GM12801 (cell line): Measurements from ENCODE around the gene TMEM63C.

Experiments
- TF ChIP-seq, protein P1 (sequence below): IDR thresholded peaks from one replicate; pipeline ENCODE4 v1.5.1; 2011; ENCODE audit warnings: control low read depth; ENCODE audit not compliant: insufficient read length; ENCODE audit errors: extremely low read depth

TMEM63C gene

DNA sequence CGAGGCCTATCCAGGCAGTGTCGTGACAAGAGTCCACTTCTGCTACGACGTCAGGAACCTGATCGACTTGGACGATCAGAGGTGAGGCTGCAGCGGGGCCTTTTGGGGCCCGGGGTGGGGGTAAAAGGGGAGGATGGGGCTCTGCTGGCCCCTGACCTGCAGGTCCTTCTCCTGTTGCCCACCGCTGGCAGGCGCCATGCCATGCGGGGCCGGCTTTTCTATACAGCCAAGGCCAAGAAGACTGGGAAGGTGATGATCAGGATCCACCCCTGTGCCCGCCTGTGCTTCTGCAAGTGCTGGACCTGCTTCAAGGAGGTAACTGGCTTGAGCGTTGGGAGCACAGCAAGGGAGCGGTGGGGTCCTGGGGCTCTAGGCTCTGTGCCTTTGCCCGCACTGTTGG, 57.8 kb downstream of the TMEM63C start:
- TF ChIP-seq, protein P1, sequence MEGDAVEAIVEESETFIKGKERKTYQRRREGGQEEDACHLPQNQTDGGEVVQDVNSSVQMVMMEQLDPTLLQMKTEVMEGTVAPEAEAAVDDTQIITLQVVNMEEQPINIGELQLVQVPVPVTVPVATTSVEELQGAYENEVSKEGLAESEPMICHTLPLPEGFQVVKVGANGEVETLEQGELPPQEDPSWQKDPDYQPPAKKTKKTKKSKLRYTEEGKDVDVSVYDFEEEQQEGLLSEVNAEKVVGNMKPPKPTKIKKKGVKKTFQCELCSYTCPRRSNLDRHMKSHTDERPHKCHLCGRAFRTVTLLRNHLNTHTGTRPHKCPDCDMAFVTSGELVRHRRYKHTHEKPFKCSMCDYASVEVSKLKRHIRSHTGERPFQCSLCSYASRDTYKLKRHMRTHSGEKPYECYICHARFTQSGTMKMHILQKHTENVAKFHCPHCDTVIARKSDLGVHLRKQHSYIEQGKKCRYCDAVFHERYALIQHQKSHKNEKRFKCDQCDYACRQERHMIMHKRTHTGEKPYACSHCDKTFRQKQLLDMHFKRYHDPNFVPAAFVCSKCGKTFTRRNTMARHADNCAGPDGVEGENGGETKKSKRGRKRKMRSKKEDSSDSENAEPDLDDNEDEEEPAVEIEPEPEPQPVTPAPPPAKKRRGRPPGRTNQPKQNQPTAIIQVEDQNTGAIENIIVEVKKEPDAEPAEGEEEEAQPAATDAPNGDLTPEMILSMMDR, result no peak

DNA sequence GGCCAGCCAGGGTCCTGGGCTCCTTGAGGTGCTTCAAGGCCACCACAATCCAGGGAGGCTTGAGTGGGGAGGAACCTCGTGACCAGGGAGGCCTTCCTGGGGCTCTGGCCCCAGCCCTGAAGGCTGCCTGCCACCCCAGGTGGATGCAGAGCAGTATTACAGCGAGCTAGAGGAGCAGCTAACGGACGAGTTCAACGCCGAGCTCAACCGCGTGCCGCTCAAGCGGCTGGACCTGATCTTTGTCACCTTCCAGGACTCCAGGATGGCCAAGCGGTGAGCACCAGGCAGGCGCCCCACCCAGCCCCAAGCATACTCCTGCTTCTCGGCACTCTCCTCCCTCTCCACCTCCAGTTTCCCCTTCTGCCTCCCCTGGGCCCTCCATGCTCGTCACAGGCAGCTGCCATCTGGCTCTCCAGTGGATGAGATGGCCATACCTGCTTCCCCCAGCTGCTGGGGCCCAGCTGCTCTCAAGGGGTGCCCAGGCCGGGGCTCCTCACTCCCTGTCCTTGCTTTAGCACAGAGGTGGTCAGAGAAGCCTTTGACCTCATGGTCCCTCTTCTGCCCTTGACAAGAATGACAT, 58.8 kb downstream of the TMEM63C start:
- TF ChIP-seq, protein P1, result no peak

DNA sequence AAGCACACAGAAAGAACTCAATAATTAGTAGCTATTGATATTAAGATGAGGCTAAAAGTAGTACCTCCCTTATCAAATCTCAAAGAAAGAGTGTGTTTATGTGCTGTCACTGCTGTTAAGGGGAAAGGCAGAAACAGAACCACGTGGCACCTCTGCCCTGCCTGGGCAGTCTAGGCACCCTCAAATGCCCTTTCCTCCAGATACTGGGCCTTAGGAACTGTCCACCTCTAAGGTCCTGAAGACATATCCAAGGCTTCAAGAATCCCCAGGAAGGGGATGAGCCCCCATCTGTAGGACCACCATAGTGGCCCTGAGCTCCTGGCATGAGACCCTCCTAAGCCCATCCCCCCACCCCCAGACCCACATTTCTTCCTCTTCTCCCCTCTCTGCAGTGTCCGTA, 60.4 kb downstream of the TMEM63C start:
- TF ChIP-seq, protein P1, result no peak

DNA sequence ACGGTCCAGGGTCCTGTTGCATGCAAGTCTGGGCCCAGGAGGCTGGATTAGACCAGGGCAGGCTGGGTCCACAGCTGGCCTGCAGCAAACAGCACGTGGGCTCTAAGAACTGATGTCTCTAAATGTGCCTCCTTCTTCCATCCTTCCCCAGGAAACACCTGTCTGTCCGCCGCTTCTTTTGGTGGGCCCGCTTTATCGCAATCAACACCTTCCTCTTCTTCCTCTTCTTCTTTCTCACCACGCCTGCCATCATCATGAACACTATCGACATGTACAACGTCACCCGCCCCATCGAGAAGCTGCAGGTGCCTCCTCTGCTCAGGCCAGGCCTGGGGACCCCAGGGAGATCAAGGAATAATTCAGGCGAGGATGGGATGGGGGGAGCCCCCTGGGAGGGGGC, 61.2 kb downstream of the TMEM63C start:
- TF ChIP-seq, protein P1, result no peak

DNA sequence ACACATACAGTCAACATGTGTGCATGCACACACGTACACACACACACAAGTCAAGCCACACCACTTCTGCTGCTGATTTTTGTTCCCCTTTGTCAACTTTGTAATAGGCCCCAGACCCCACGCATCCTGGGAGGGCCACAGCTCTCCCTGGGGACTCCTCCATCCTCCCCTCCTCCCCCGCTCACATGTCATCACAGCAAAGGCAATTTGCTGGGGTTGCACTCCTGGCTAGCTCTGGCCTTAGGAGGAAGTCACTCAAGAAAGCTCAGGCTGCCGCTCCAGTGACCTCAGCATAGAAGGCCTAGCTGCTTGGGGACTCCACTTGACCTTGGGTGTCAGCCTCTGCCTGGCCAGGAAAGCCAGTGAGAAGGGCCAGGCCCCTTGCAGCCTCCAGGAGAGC, 62.3 kb downstream of the TMEM63C start:
- TF ChIP-seq, protein P1, result no peak

GRCh38 chr14:77245820-77246219, 64.2 kb downstream of the TMEM63C start:
- TF ChIP-seq, protein P1, result no peak

DNA sequence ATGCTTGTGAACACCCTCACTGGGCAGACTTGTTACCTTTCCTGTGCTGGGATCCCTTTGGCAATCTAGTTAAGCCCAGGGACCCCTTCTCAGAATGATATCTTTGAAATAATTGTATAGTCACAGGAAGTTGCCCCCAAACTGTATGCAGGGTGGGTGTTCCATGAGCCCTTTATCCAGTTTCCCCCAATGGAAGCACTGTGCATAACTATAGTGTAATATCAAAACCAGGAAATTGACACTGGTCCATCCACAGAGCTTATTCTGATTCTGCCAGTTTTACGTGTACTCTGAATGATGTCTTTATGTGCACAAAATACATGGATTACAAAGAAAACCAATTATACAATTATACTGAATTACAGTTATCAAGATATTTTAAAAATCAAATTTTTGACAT, 65.2 kb downstream of the TMEM63C start:
- TF ChIP-seq, protein P1, result no peak

- TF ChIP-seq, protein P1, result no peak
These were observed 67.1 kb downstream of the TMEM63C start for GRCh38 chr14:77248666-77249065.
